Femur (tissue), 1 donor: ENCODE measurements around the gene IL1RN.
"Not testable (repeated sequence)": the region's sequence is repeated elsewhere in the genome, so short reads cannot be mapped to it uniquely, and the experiment has no call there.

Experiments
- DNase-seq: peaks from one replicate; pipeline ENCODE4 v3.0.0-alpha.2; 2017

IL1RN gene

GRCh38 chr2:113126845-113127645 lies at the start of gene IL1RN:
Gene IL1RN (plus strand): TSS chr2:113127598. CDS start chr2:113127625, 27 bp downstream.
- peak; percentile 41 for DNase-seq

GRCh38 chr2:113077921-113078320 lies 49.5 kb upstream of the IL1RN start:
- DNase-seq, result no peak

GRCh38 chr2:113078350-113078839 lies 49.0 kb upstream of the IL1RN start:
- DNase-seq, result peak; percentile 41

- DNase-seq, result no peak
These were observed 48.3 kb upstream of the IL1RN start for GRCh38 chr2:113079131-113079530.

GRCh38 chr2:113080134-113080533 lies 47.3 kb upstream of the IL1RN start:
- peak; percentile 48 for DNase-seq

GRCh38 chr2:113081488-113082210 lies 45.7 kb upstream of the IL1RN start:
- no peak for DNase-seq

GRCh38 chr2:113083296-113083695 lies 44.1 kb upstream of the IL1RN start:
- no peak for DNase-seq

GRCh38 chr2:113084249-113085000 lies 43.0 kb upstream of the IL1RN start:
- DNase-seq, result no peak

- no peak for DNase-seq
These were observed 41.9 kb upstream of the IL1RN start for GRCh38 chr2:113085542-113085941.

GRCh38 chr2:113088213-113088992 lies 39.0 kb upstream of the IL1RN start:
- DNase-seq, result no peak

GRCh38 chr2:113089916-113090315 lies 37.5 kb upstream of the IL1RN start:
- DNase-seq, result no peak

GRCh38 chr2:113091231-113091896 lies 36.0 kb upstream of the IL1RN start:
- no peak for DNase-seq

GRCh38 chr2:113092864-113093612 lies 34.4 kb upstream of the IL1RN start:
- DNase-seq, result no peak

GRCh38 chr2:113093613-113093977 lies 33.8 kb upstream of the IL1RN start:
- DNase-seq, result no peak

GRCh38 chr2:113096306-113096705 lies 31.1 kb upstream of the IL1RN start:
- not testable (repeated sequence) for DNase-seq

- not testable (repeated sequence) for DNase-seq
These were observed 30.4 kb upstream of the IL1RN start for GRCh38 chr2:113096842-113097618.

GRCh38 chr2:113098041-113098440 lies 29.4 kb upstream of the IL1RN start:
- no peak for DNase-seq

- no peak for DNase-seq
These were observed 28.9 kb upstream of the IL1RN start for GRCh38 chr2:113098532-113098931.

- no peak for DNase-seq
These were observed 25.3 kb upstream of the IL1RN start for GRCh38 chr2:113102133-113102532.

GRCh38 chr2:113103277-113103676 lies 24.1 kb upstream of the IL1RN start:
- DNase-seq, result no peak
